ENCODE data around the gene RORB. TPM values are rescaled to one million over a fixed set of nuclear protein-coding genes. Genes with fewer than 3 reads are reported as not detected.

Gene RORB
- total and polyA plus RNA-seq, 8 donors, result 0.05 to 0.40 (median 0.10) TPM

- no peak overlapping the region for H3K27ac ChIP-seq
- H3K9me3 ChIP-seq, result no peaks in the 10 kb centered on the region
- peaks cover 0 to under 1% (median 0%) of the 10 kb centered on the region in 4 donors for H3K27me3 ChIP-seq
- DNase-seq (no peak), FAIRE-seq (no peak), ATAC-seq (no peak)
- no peak overlapping the region for H3K4me3 ChIP-seq
- no peaks in the 10 kb centered on the region for H3K36me3 ChIP-seq
- intact Hi-C loops (cut with DNase I), result no loop called here
- H3K4me1 ChIP-seq, result no peaks in the 10 kb centered on the region
- no peak for TF ChIP-seq CTCF (IDR thresholded peaks at IDR 0.05)
- 79 to 84% methylated on average over 9 of the region's 9 CpGs for WGBS, 2 donors
These were observed 22.3 kb downstream of the RORB start for GRCh38 chr9:74519419-74519818.

GRCh38 chr9:74521009-74521408 is 23.9 kb downstream of the RORB start:
- H3K27ac ChIP-seq, result no peak overlapping the region
- no peaks in the 10 kb centered on the region for H3K9me3 ChIP-seq
- 56 to 65% methylated on average over 1 of the region's 1 CpG for WGBS, 2 donors
- FAIRE-seq, result no peak
- H3K4me3 ChIP-seq, result no peak overlapping the region
- ATAC-seq, result no peak
- intact Hi-C loops (cut with DNase I), result no loop called here
- H3K4me1 ChIP-seq, result no peaks in the 10 kb centered on the region
- no peaks in the 10 kb centered on the region for H3K36me3 ChIP-seq
- no peak for TF ChIP-seq CTCF (IDR thresholded peaks at IDR 0.05)
- peaks cover 0 to 8% (median 0%) of the 10 kb centered on the region in 4 donors for H3K27me3 ChIP-seq
- no peak for DNase-seq

GRCh38 chr9:74524289-74524688 is 27.2 kb downstream of the RORB start:
- Histone ChIP-seq H3K27ac (no peak overlapping the region), H3K4me3 (no peak overlapping the region), H3K9me3 (no peaks in the 10 kb centered on the region), H3K4me1 (no peaks in the 10 kb centered on the region), H3K27me3 (peaks cover 0 to 8% (median 0%) of the 10 kb centered on the region in 4 donors), H3K36me3 (no peaks in the 10 kb centered on the region)
- 16 to 26% methylated on average over 1 of the region's 1 CpG for WGBS, 2 donors
- no peak for TF ChIP-seq CTCF (IDR thresholded peaks at IDR 0.05)
- intact Hi-C loops (cut with DNase I), result no loop called here
- DNase-seq (no peak), ATAC-seq (no peak), FAIRE-seq (no peak)

DNA sequence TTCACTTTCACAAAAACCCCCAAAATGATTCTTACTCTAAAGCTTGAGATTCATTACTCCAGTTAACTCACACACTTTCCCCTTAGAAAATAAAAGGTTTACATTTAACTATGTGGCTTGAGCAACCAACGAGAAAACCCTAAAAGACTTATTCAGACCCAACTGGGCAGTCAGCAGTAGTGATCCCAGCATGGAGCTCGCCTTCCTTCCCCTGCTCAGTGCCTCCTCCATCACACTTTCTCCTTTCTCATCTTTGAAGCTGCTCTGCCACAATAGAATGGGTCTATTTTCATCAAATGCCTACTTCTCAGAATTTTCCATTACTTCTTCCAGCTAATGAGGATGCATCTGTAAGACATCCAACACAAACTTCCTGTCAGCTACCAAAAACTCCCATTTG is 29.1 kb downstream of the RORB start:
- FAIRE-seq, result no peak
- peaks cover 0 to 8% (median 0%) of the 10 kb centered on the region in 4 donors for H3K27me3 ChIP-seq
- TF ChIP-seq CTCF (IDR thresholded peaks at IDR 0.05), result no peak
- intact Hi-C loops (cut with DNase I), result no loop called here
- H3K27ac ChIP-seq, result no peak overlapping the region
- no peak for ATAC-seq
- H3K9me3 ChIP-seq, result no peaks in the 10 kb centered on the region
- no peak overlapping the region for H3K4me3 ChIP-seq
- no peaks in the 10 kb centered on the region for H3K4me1 ChIP-seq
- H3K36me3 ChIP-seq, result no peaks in the 10 kb centered on the region
- DNase-seq, result no peak
- WGBS, 2 donors, result 33 to 35% methylated on average over 2 of the region's 2 CpGs

- Histone ChIP-seq H3K4me3 (no peak overlapping the region), H3K27ac (no peak overlapping the region), H3K9me3 (no peaks in the 10 kb centered on the region), H3K4me1 (no peaks in the 10 kb centered on the region), H3K36me3 (no peaks in the 10 kb centered on the region), H3K27me3 (peaks cover 0 to 8% (median 0%) of the 10 kb centered on the region in 4 donors)
- intact Hi-C loops (cut with DNase I), result no loop called here
- DNase-seq, result no peak
- no peak for TF ChIP-seq CTCF (IDR thresholded peaks at IDR 0.05)
- FAIRE-seq, result no peak
- WGBS, 2 donors, result 53 to 63% methylated on average over 5 of the region's 5 CpGs
- no peak for ATAC-seq
These were observed 30.6 kb downstream of the RORB start for GRCh38 chr9:74527718-74528117.
